HCT116 (cell line): ENCODE data around the gene CHST8. TPM values are rescaled to one million over a fixed set of nuclear protein-coding genes. Genes with fewer than 3 reads are reported as not detected.

Experiments
- ATAC-seq: fragments of 200-7000 bp; cut with Tn5 transposase; 2 replicates; pipeline ENCODE4 v1.9.1; 2020; ENCODE audit warnings: mild to moderate bottlenecking, moderate library complexity
- BruUV-seq: library from RNA; stranded (reverse); fragments of 400-500 nt; replicated peaks from 2 replicates; lab custom pipeline; 2021; lab: Mats Ljungman, UMichigan
- CTCF ChIA-PET: fragments of 300-600 bp; sonication (Branson Sonifier 250); formaldehyde crosslinking; loops from one replicate; lab custom pipeline; 2021; ENCODE audit warnings: antibody characterized with exemption; lab: Charles Lee
- POLR2A ChIA-PET: fragments of 300-600, 350-600 bp; sonication (Branson Sonifier 250); formaldehyde crosslinking; loops from one replicate; lab custom pipeline; 2021; ENCODE audit warnings: antibody characterized with exemption; lab: Charles Lee
- RAD21 ChIA-PET, 2 experiments: fragments of 300-600 bp; sonication (Branson Sonifier 250); formaldehyde crosslinking; loops; one replicate each; lab custom pipeline; 2023; ENCODE audit warnings: low total read pairs in 2 of 2; ENCODE audit not compliant: uncharacterized antibody in 2 of 2, unreplicated experiment in 2 of 2, low non-redundant PET in 1 of 2; lab: Charles Lee
- DNase-seq: peaks from one replicate; pipeline ENCODE4 v3.0.0-alpha.2; 2010; ENCODE audit warnings: low read depth, low spot score
- H2AFZ ChIP-seq: fragments of 200-600 bp; shearing (Covaris generic), sonication (generic); 2 replicates; pipeline ENCODE4 v1.6.1; 2017; ENCODE audit warnings: low read depth, mixed run types, mixed read lengths, antibody characterized with exemption, low read length; ENCODE audit not compliant: poor library complexity, severe bottlenecking
- H3K27ac ChIP-seq: 2 replicates; pipeline ENCODE4 v1.5.1; 2012; ENCODE audit warnings: low read depth, low read length
- H3K27me3 ChIP-seq: fragments of 200-600 bp; sonication (generic); 2 replicates; pipeline ENCODE4 v1.6.1; 2016; ENCODE audit warnings: mixed run types, low read length, mixed read lengths; ENCODE audit not compliant: insufficient read depth
- H3K36me3 ChIP-seq, 2 experiments: fragments of 200-500 bp in 1 of 2; fragments of 200-600 bp in 1 of 2; sonication (Bioruptor generic) in 1 of 2; sonication (generic) in 1 of 2; 2 replicates each; pipeline versions ENCODE4 v1.5.1 to v1.6.1; 2014 to 2016; ENCODE audit warnings: low read length in 2 of 2, inconsistent platforms in 1 of 2, mixed read lengths in 1 of 2, mixed run types in 1 of 2; ENCODE audit not compliant: insufficient read depth in 2 of 2, control insufficient read depth in 1 of 2
- H3K4me1 ChIP-seq, 2 experiments: fragments of 200-600 bp in 1 of 2; sonication (generic) in 1 of 2; 2 replicates each; pipeline versions ENCODE4 v1.5.1 to v1.6.1; 2012 to 2017; ENCODE audit warnings: low read length in 2 of 2, inconsistent platforms in 1 of 2, mild to moderate bottlenecking in 1 of 2, mixed read lengths in 1 of 2, mixed run types in 1 of 2, moderate library complexity in 1 of 2; ENCODE audit not compliant: insufficient read depth in 2 of 2, control insufficient read depth in 1 of 2
- H3K4me2 ChIP-seq: fragments of 200-600 bp; sonication (generic); 2 replicates; pipeline ENCODE4 v1.6.1; 2017; ENCODE audit warnings: mixed run types, low read length, mixed read lengths
- H3K4me3 ChIP-seq, 2 experiments: fragments of 200-600 bp in 1 of 2; sonication (generic) in 1 of 2; replicated peaks in 1 of 2; 2 replicates each; pipeline ENCODE4 v1.5.1; 2011 to 2016; ENCODE audit warnings: low read length in 2 of 2, control low read depth in 1 of 2, low read depth in 1 of 2, mild to moderate bottlenecking in 1 of 2, mixed read lengths in 1 of 2, mixed run types in 1 of 2
- H3K79me2 ChIP-seq: fragments of 200-600 bp; sonication (generic); 2 replicates; pipeline ENCODE4 v1.6.1; 2017; ENCODE audit warnings: mild to moderate bottlenecking, mixed run types, low read length, moderate library complexity, mixed read lengths; ENCODE audit not compliant: insufficient read depth
- H3K9ac ChIP-seq: fragments of 200-600 bp; sonication (generic); 2 replicates; pipeline ENCODE4 v1.6.1; 2016; ENCODE audit warnings: low read length, mixed read lengths
- H3K9me2 ChIP-seq: fragments of 200-600 bp; sonication (generic), shearing (Covaris generic); 2 replicates; pipeline ENCODE4 v1.6.1; 2017; ENCODE audit warnings: mixed run types, mild to moderate bottlenecking, moderate library complexity; ENCODE audit not compliant: insufficient read depth
- H3K9me3 ChIP-seq, 2 experiments: fragments of 200-500 bp in 1 of 2; fragments of 200-600 bp in 1 of 2; sonication (Bioruptor generic) in 1 of 2; sonication (generic) in 1 of 2; 2 replicates each; pipeline ENCODE4 v1.6.1; 2014 to 2017; ENCODE audit warnings: low read length in 2 of 2, mixed read lengths in 2 of 2, inconsistent platforms in 1 of 2, low read depth in 1 of 2, mild to moderate bottlenecking in 1 of 2, mixed run types in 1 of 2, moderate library complexity in 1 of 2; ENCODE audit not compliant: control insufficient read depth in 1 of 2, insufficient read depth in 1 of 2
- H4K20me1 ChIP-seq: fragments of 200-600 bp; sonication (generic), shearing (Covaris generic); 2 replicates; pipeline ENCODE4 v1.6.1; 2017; ENCODE audit warnings: mixed run types, mild to moderate bottlenecking, moderate library complexity; ENCODE audit not compliant: insufficient read depth
- CBX3 ChIP-seq: IDR thresholded peaks from 2 replicates; pipeline ENCODE4 v1.6.1; 2012; ENCODE audit warnings: low read depth
- CEBPB ChIP-seq: IDR thresholded peaks from 2 replicates; pipeline ENCODE4 v1.6.1; 2012; ENCODE audit warnings: low read depth
- EGR1 ChIP-seq: IDR thresholded peaks from 2 replicates; pipeline ENCODE4 v1.6.1; 2012; ENCODE audit warnings: low read depth
- ELF1 ChIP-seq: IDR thresholded peaks from 2 replicates; pipeline ENCODE4 v1.6.1; 2012; ENCODE audit warnings: low read depth, borderline replicate concordance
- EZH2 ChIP-seq: fragments of 200-600 bp; sonication (generic); IDR thresholded peaks from 2 replicates; pipeline ENCODE4 v1.6.1; 2017; ENCODE audit warnings: antibody characterized with exemption, mixed run types
- EZH2phosphoT487 ChIP-seq: fragments of 200-600 bp; IDR thresholded peaks from 2 replicates; pipeline ENCODE4 v1.6.1; 2018; ENCODE audit warnings: antibody characterized with exemption, borderline replicate concordance
- FOSL1 ChIP-seq: IDR thresholded peaks from 2 replicates; pipeline ENCODE4 v1.6.1; 2012; ENCODE audit warnings: low read depth
- MAX ChIP-seq: IDR thresholded peaks from 2 replicates; pipeline ENCODE4 v1.6.1; 2012
- POLR2A ChIP-seq: IDR thresholded peaks from 2 replicates; pipeline ENCODE4 v1.7.0; 2011; ENCODE audit warnings: borderline replicate concordance; ENCODE audit not compliant: insufficient read depth, insufficient read length; ENCODE audit errors: extremely low read depth
- SIN3A ChIP-seq: IDR thresholded peaks from 2 replicates; pipeline ENCODE4 v1.6.1; 2012; ENCODE audit warnings: low read depth
- SP1 ChIP-seq: IDR thresholded peaks from 2 replicates; pipeline ENCODE4 v1.6.1; 2012; ENCODE audit warnings: low read depth
- SRF ChIP-seq: IDR thresholded peaks from 2 replicates; pipeline ENCODE4 v1.6.1; 2012; ENCODE audit warnings: low read depth
- YY1 ChIP-seq: IDR thresholded peaks from 2 replicates; pipeline ENCODE4 v1.6.1; 2011; ENCODE audit warnings: low read length, low read depth, moderate library complexity, mild to moderate bottlenecking; ENCODE audit not compliant: insufficient replicate concordance; ENCODE audit errors: extremely low read depth
- ZNF274 ChIP-seq: fragments of 200-500 bp; sonication (Bioruptor generic); IDR thresholded peaks from 2 replicates; pipeline ENCODE4 v1.6.1; 2014; ENCODE audit warnings: mild to moderate bottlenecking, low read depth, low read length, inconsistent platforms
- intact Hi-C: fragments of 100-400 bp; cut with micrococcal nuclease; formaldehyde crosslinking; loops from 2 replicates; pipeline ENCODE4 v1.10.0; 2022
- total RNA-seq: library from RNA; stranded (reverse); gene quantifications from one replicate; pipeline ENCODE4 v1.2.1, GENCODE V29; 2021; ENCODE audit not compliant: unreplicated experiment
- TF ChIP-seq, protein P1 (sequence below): IDR thresholded peaks from 2 replicates; pipeline ENCODE4 v1.6.1; 2012; ENCODE audit warnings: low read depth

CHST8 gene
- total RNA-seq, 1 experiment from 2014 or later: not detected

DNA sequence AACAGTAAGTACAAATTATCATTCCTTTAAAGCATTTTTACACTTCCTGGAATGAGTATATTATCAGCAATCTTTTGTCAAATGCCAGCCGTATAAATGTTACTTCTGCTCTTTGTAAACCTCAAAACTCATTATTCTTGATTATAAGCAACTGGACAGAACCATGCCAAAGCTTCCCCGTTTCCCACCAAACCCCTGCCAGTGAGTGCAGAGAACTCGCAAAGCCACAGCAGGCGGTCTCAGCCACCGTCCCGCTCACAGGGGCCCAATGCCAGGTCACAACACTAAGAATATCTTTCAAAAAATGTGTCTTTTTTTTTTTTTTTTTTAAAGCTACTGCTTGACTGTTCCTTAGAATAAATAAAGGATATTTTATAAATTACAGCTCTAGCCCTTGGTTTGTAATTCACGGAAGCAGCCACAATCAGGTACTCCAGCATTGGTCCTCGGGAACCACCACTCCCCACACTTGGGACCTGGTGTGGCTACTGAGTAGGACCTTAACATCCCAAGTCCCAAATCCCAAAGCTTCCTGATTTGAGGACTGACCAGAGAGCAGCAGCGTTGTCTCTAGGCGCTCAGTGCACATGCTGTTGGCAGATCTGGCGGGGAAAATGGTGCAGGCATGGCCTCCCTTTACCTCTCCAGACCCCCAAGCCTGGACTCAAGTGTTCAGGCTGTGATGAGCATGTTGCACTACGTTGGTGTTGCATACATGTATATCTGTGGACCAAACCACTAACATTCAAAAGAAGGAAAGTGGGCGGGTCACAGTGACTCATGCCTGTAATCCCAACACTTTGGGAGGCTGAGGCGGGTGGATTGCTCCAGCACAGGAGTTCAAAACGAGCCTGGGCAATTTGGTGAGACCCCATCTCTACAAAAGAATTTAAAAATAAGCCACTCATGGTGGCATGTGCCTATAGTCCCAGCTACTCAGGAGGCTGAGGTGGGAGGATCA lies 193.9 kb downstream of the CHST8 start:
- H3K36me3 ChIP-seq: no peaks in the 10 kb centered on the region
- H2AFZ ChIP-seq: no peak overlapping the region
- no peaks in the 10 kb centered on the region for H3K9me3 ChIP-seq
- H3K4me2 ChIP-seq: no peak overlapping the region
- no peak overlapping the region for H3K9ac ChIP-seq
- no peaks in the 10 kb centered on the region for H3K9me2 ChIP-seq
- BruUV-seq: no TSS peak
- TF ChIP-seq EZH2phosphoT487 (no peak), FOSL1 (peak; percentile 18; the same call in 1 of the 2 replicates)
- no peak overlapping the region for H3K4me3 ChIP-seq
- H4K20me1 ChIP-seq: no peaks in the 10 kb centered on the region
- peaks cover 8 to 23% of the 10 kb centered on the region in 2 experiments for H3K4me1 ChIP-seq
- H3K27ac ChIP-seq: no peak overlapping the region
- POLR2A ChIA-PET: no interaction called here
- CTCF ChIA-PET: no interaction called here
- intact Hi-C loops: no loop called here
- RAD21 ChIA-PET: no interaction called here
- no peak for DNase-seq
- H3K79me2 ChIP-seq: no peaks in the 10 kb centered on the region
- no peak for ATAC-seq
- no peaks in the 10 kb centered on the region for H3K27me3 ChIP-seq

- DNase-seq: no peak
- H3K4me2 ChIP-seq: no peak overlapping the region
- no peaks in the 10 kb centered on the region for H3K9me3 ChIP-seq
- no peak overlapping the region for H2AFZ ChIP-seq
- CTCF ChIA-PET: no interaction called here
- ATAC-seq: no peak
- H3K36me3 ChIP-seq: no peaks in the 10 kb centered on the region
- no peak overlapping the region for H3K4me3 ChIP-seq
- POLR2A ChIA-PET: interaction anchor here (1.5 kb wide), 1 partner anchor 278 kb away, joined by 4 read pairs; no protein-coding TSS in a partner anchor
- H3K9me2 ChIP-seq: no peaks in the 10 kb centered on the region
- no peaks in the 10 kb centered on the region for H3K79me2 ChIP-seq
- no peak overlapping the region for H3K9ac ChIP-seq
- RAD21 ChIA-PET: no interaction called here
- H3K27me3 ChIP-seq: no peaks in the 10 kb centered on the region
- no peaks in the 10 kb centered on the region for H4K20me1 ChIP-seq
- intact Hi-C loops: no loop called here
- BruUV-seq: no TSS peak
- H3K4me1 ChIP-seq: peaks cover 14 to 37% of the 10 kb centered on the region in 2 experiments
- no peak overlapping the region for H3K27ac ChIP-seq
- TF ChIP-seq ZNF274: no peak
- no peak for TF ChIP-seq SP1
- TF ChIP-seq, protein P1, sequence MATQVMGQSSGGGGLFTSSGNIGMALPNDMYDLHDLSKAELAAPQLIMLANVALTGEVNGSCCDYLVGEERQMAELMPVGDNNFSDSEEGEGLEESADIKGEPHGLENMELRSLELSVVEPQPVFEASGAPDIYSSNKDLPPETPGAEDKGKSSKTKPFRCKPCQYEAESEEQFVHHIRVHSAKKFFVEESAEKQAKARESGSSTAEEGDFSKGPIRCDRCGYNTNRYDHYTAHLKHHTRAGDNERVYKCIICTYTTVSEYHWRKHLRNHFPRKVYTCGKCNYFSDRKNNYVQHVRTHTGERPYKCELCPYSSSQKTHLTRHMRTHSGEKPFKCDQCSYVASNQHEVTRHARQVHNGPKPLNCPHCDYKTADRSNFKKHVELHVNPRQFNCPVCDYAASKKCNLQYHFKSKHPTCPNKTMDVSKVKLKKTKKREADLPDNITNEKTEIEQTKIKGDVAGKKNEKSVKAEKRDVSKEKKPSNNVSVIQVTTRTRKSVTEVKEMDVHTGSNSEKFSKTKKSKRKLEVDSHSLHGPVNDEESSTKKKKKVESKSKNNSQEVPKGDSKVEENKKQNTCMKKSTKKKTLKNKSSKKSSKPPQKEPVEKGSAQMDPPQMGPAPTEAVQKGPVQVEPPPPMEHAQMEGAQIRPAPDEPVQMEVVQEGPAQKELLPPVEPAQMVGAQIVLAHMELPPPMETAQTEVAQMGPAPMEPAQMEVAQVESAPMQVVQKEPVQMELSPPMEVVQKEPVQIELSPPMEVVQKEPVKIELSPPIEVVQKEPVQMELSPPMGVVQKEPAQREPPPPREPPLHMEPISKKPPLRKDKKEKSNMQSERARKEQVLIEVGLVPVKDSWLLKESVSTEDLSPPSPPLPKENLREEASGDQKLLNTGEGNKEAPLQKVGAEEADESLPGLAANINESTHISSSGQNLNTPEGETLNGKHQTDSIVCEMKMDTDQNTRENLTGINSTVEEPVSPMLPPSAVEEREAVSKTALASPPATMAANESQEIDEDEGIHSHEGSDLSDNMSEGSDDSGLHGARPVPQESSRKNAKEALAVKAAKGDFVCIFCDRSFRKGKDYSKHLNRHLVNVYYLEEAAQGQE: no peak
- no peak for TF ChIP-seq SIN3A
- no peak for TF ChIP-seq POLR2A
- no peak for TF ChIP-seq YY1
- no peak for TF ChIP-seq CBX3
- TF ChIP-seq CEBPB: no peak
- TF ChIP-seq ELF1: no peak
- no peak for TF ChIP-seq SRF
- TF ChIP-seq EGR1: no peak
- TF ChIP-seq EZH2: no peak
- TF ChIP-seq MAX: no peak
These were observed 196.7 kb downstream of the CHST8 start for GRCh38 chr19:33818411-33818810.
